Measurements from ENCODE around the gene TICAM1.
"Not testable (repeated sequence)": the region's sequence is repeated elsewhere in the genome, so short reads cannot be mapped to it uniquely, and the experiment has no call there.

TICAM1 gene

GRCh38 chr19:4844348-4845179 lies 13.1 kb upstream of the TICAM1 start:
- DNase-seq (ENCODE audit: low read depth in 2 of 2), result no peak

DNA sequence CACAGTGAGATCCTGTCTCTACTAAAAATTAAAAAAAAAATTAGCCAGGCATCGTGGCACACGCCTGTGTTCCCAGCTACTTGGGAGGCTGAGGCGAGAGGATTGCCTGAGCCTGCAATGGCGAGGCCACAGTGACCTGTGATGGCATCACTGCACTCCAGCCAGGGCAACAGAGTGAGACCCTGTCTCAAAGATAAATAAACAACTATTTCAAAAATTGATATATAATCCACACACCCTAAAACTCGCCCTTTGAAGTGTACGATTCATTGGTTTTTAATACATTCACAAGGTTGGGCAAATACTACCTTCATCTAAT lies 12.1 kb upstream of the TICAM1 start:
- no peak for DNase-seq (ENCODE audit: low read depth in 2 of 2)

GRCh38 chr19:4839192-4839591 lies 7.7 kb upstream of the TICAM1 start:
- no peak for DNase-seq (ENCODE audit: low read depth in 2 of 2)

DNA sequence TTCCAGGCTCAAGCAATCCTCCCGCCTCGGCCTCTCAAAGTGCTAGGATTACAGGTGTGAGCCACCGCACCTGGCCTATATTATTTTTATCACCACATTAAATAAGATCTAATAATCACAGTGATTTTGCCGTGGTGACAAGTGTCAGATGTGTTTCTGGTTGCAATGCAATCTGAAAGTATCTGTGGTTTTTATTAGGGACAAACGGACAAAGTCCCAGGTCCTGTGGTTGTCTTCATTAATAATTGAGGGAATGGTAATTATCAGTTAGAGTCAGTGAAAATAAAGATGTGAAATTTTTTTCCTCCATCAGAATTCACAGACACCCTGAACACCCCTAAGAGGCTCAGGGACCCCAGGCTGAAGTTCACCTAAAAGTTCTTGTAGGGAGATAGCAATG lies 1.3 kb upstream of the TICAM1 start:
- DNase-seq (ENCODE audit: low read depth in 2 of 2), result no peak

GRCh38 chr19:4831979-4832340 lies 448 bp upstream of the TICAM1 start:
- not testable (repeated sequence) for DNase-seq (ENCODE audit: low read depth in 2 of 2)

DNA sequence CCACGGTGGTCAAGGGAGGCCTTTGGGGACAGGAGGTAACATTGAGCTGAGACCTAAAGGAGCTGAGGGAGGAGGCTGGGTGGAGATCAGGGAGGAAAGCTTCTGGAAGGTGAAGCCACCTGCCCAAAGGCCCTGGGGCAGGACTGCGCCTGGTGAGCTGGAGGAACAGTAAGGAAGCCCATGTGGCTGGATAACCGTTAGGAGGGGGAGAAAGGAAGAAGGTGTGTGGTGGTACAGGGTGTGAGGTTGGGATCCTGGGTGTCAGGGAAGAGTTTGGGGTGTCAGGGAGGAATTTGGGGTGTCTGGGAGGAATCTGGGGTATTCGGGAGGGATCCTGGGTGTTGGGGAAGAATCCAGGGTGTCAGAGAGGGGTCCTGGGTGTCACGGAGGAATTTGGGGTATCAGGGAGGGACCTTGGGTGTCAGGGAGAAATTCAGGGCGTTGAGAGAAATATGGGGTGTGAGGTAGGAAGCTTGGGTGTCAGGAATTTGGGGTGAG lies 695 bp downstream of the TICAM1 start:
- DNase-seq (ENCODE audit: low read depth in 2 of 2), result no peak

DNA sequence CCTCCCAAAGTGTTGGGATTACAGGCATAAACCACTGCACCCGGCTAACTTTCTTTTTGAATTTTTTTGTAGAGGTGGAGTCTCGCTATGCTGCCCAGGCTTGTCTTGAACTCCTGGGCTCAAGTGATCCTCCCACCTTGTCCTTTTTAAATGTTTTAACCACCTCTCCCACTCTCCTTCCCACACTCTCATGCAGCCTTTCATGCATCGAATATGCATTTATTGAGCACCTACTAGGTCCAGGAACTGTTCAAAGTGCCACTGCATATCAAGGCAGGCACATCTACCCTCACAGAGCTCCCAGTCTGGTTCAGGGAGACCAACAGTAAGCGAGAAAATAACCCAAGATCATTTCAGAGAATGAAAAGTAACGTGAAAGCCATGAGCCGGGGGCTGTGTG lies 1.2 kb downstream of the TICAM1 start:
- DNase-seq (ENCODE audit: low read depth in 2 of 2), result no peak

DNA sequence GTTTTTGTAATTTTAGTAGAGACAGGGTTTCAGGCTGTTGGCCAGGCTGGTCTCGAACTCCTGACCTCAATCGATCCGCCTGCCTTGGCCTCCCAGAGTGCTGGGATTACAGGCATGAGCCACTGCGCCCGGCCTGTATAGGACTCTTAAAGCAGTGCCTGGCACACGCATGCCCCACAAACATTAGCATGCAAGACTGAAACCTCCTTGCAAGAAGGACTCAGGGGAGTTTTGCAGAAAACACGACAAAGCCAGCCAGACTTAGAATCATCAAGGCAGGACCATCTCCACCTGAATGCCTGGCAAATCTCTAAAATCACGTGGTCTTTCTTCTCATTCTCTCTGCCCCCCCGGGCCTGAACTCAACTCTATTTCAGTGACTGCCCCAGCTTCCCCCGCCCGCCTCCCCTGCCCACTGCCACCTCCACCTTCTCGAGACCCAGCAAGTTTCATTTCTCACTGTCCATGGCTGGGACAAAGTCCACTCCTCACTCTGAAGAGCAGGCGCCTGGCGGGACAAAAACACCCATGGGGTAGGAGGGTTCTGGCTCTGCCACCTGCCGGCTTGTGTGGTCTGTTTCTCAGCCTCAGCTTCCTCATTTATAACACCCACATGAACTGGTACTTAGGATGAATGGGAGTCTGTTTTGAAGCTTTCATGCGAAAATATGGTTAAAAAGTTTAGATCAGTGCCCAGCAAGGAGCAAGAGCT lies 2.4 kb downstream of the TICAM1 start:
- DNase-seq (ENCODE audit: low read depth in 2 of 2), result no peak

GRCh38 chr19:4823577-4823976 lies 7.9 kb downstream of the TICAM1 start:
- no peak for DNase-seq (ENCODE audit: low read depth in 2 of 2)

DNA sequence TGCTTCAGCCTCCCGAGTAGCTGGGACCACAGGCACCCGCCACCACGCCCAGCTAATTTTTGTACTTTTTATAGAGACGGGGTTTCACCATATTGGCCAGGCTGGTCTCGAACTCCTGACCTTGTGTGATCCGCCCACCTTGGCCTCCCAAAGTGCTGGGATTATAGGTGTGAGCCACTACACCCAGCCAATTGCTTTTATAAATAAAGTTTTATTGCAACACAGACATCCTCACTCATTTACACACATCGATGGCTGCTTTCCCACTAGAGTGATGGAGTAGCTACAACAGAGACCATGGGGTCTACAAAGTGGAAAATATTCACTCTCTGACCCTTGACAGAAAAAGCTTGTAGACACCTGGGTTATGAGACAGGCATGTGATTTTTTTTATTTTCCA lies 9.2 kb downstream of the TICAM1 start:
- not testable (repeated sequence) for DNase-seq (ENCODE audit: low read depth in 2 of 2)

DNA sequence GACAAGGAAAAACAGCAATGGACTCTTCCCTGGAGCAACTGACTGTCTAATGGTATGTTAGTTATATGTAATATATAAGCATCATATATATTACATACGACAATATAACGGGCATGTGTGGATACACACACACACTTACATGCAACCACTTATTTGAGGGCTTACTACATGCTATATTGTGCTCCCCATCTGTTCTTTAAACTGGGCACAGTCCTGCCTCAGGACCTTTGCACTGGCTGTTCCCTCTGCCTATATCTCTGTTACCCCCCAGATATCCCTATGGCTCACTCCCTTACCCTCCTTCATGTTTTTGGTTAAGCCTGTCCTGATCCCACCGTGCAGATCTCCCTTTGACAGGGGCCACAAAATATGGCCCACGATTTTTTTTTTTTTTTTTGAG lies 10.2 kb downstream of the TICAM1 start:
- no peak for DNase-seq (ENCODE audit: low read depth in 2 of 2)

DNA sequence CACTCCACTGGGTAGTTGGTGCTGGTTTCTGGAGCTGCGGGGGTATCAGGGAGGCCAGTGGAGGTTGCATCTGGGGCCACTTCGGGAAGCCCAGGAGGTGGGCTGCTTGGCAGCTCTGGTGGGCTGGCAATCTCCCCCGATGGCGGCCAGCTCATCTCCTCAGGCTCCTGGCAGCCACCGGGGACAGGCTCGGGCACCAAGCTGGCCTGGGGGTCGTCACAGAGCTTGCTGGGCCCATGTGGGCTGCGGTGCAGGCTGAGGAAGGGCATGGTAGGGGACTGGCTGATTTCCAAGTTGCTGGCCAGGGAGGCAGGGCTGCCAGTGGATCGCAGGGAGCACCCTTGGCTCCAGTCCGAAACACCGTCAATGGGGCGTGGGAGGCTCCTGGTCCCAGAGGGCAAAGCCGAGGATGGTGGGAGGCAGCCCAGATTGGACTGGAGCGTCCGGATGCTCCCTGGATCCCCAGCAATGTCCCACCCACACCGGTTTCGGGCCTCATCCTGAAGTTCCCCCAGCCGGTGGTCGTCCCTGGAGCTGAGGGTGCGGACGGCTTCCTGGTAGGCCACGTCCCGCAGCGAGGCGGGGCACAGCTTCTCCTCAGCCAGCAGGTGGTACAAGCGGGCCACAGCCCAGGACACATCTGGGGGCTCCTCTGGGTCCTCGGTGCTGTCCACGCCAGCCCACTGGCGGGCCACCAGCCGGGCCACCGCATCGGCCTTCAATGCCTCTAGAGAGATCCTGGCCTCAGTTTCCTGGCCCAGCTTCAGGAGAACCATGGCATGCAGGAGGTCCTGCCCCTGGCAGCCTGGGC lies 13.8 kb downstream of the TICAM1 start:
- DNase-seq (ENCODE audit: low read depth in 2 of 2), result no peak

DNA sequence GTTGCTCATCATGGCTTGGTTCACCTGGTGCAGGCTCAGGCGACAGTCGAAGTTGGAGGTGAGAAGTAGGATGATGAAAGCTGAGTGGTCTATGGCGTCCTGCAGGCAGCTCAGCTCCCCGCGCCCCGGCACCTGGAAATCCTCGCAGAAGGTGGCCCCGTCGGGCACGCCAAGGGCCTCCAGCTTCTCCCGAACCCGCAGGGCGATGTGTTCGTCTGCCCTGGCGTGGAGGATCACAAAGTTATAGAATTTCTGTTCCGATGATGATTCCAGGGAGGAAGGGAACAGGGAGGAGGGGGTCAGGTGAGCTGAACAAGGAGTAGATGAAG lies 14.6 kb downstream of the TICAM1 start:
- no peak for DNase-seq (ENCODE audit: low read depth in 2 of 2)

DNA sequence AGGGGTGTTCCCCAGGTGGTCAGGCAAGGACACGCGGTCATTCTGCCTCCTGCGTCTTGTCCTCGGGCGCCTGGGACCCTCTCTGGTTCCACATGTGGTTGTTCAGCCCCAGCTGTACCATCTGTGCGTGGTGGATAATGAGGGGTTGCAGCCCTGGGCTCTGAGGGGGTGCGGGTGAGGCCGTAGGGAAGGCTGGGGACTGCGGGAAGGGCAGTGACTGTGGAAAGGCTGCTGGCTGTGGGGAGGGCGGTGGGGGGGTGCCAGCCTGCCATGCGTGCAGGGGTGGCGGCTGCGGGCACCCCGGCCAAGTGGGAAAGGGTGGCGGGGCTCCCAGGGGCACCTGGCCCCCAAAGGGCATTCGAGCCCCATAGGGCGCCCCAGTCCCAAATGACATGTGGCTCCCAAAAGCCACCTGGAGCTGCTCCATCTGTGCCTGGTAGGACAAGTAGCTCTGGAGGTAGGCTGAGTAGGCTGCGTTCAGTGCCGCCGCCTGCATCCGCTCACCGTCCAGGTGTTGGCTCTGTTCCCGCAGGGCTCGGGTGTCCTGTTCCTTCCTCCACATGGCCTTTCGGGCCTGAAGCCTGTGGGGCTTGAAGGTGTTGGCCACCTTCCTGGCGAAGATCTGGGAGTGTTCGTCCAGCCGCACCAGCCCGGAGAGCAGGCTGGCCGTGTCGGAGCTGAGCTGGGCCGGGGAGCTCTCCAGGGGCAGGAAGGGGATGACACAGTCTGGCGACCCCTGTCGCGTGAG lies 15.1 kb downstream of the TICAM1 start:
- no peak for DNase-seq (ENCODE audit: low read depth in 2 of 2)

DNA sequence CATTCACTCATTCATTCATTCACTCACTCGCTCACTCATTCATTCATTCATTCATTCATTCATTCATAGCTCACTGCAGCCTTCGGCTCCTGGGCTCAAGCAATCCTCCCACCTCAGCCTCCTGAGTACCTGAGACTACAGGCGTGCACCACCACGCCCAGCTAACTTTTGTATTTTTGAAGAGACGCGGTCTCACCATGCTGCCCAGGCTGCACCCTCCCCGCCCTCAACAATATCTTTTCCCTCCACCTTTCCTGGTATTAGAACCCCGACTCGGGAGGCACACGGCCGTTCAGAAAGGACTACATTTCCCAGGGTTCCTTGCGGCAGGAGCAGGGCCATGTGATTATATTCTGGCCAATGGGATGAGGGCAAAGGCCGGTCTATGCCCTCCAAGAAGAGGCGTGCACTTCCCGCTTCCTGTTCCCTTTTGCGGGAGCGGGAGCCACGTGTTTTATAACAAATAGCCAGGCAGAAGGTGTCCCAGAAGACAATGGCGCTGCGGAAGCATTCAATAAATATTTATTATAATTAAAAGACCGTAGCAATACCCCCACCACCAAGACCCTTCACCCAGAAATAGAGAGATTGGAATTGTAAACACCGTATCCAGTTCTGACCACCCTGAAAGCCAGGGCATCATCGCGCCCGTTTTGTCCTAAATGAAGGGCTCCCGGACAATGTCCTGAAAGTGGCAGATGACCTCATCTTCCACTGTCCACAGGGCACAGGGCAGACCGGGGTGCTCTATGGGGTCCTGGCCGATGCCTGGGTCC lies 15.9 kb downstream of the TICAM1 start:
- peak; percentile 67 to 68 for DNase-seq (ENCODE audit: low read depth in 2 of 2)

DNA sequence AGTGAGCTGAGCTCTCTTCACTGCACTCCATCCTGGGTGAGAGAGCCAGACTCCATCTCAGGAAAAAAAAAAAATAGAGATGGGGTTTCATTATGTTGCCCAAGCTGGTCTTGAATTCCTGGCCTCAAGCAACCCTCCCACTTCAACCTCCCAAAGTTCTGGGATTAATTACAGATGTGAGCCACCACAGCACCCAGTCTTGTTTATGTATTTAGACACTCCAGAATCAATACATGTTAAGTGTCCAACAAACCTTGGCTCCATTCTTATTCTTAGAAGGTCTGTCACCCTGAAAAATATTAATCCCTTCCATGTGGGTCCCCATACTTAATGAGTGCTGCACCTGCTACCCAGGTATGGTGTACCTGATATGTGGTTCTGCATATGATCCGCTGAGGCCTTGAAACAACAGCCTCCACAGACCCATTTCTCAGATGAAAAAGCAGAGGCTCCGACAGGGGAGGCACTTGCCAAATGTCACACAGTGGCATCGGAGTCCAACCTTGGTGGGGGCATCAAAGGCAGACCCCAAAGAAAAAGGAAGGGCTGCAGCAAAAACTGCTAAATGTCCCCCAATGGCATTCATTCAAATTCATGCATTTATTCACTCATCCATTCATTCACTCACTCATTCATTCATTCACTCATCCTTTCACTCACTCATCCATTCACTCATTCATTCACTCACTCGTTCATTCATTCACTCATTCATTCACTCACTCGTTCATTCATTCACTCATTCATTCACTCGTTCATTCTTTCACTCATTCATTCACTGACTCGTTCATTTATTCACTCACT lies 16.7 kb downstream of the TICAM1 start:
- DNase-seq (ENCODE audit: low read depth in 2 of 2), result no peak

GRCh38 chr19:4811328-4812131 lies 20.0 kb downstream of the TICAM1 start:
- peak; percentile 79 to 89 for DNase-seq (ENCODE audit: low read depth in 2 of 2)

GRCh38 chr19:4807188-4807587 lies 24.3 kb downstream of the TICAM1 start:
- no peak for DNase-seq (ENCODE audit: low read depth in 2 of 2)

GRCh38 chr19:4806384-4806783 lies 25.1 kb downstream of the TICAM1 start:
- no peak for DNase-seq (ENCODE audit: low read depth in 2 of 2)
